ENCODE data around the gene SMC3. TPM values are rescaled to one million over a fixed set of nuclear protein-coding genes. Genes with fewer than 3 reads are reported as not detected.

SMC3 gene
- total RNA-seq, 4 donors from 2014 or later: 27.7 to 50.2 (median 39.5) TPM

- 42% methylated on average over 19 of the region's 19 CpGs for WGBS
- Histone ChIP-seq H3K9me3 (no peaks in the 10 kb centered on the region), H3K27ac (replicated peaks in 1 of 4) (peak overlapping the region; percentile 88 to 92 (median 90)), H3K4me3 (peak overlapping the region; percentile 78 to 98 (median 84)), H3K4me1 (peaks cover 22 to 46% (median 40%) of the 10 kb centered on the region in 4 donors), H3K27me3 (no peaks in the 10 kb centered on the region), H3K36me3 (peaks cover 0 to 7% (median 0%) of the 10 kb centered on the region in 4 donors)
- no peak for TF ChIP-seq POLR2AphosphoS5 (IDR thresholded peaks at IDR 0.05)
- no peak for TF ChIP-seq EP300 (IDR thresholded peaks at IDR 0.05)
- no peak for TF ChIP-seq CTCF (IDR thresholded peaks at IDR 0.05)
- no peak for TF ChIP-seq POLR2A (IDR thresholded peaks at IDR 0.05; ENCODE audit: low read depth)
- intact Hi-C loops (cut with DNase I): loop anchor here (10.0 kb wide), 1 partner anchor 362 kb away; the partner anchor contains the start of gene MXI1
- no peak for DNase-seq (ENCODE audit: extremely low spot score)
Observed at GRCh38 chr10:110566472-110567200, 859 bp upstream of the SMC3 start.

- no peak for TF ChIP-seq POLR2AphosphoS5 (IDR thresholded peaks at IDR 0.05)
- no peak for TF ChIP-seq CTCF (IDR thresholded peaks at IDR 0.05)
- TF ChIP-seq POLR2A (IDR thresholded peaks at IDR 0.05; ENCODE audit: low read depth): no peak
- no peak for TF ChIP-seq EP300 (IDR thresholded peaks at IDR 0.05)
- Histone ChIP-seq H3K36me3 (peaks cover 0 to 7% (median 0%) of the 10 kb centered on the region in 4 donors), H3K4me1 (peaks cover 32 to 62% (median 54%) of the 10 kb centered on the region in 4 donors), H3K4me3 (peak overlapping the region; percentile 78 to 98 (median 84)), H3K9me3 (no peaks in the 10 kb centered on the region), H3K27ac (replicated peaks in 1 of 4) (peak overlapping the region; percentile 88 to 92 (median 90)), H3K27me3 (no peaks in the 10 kb centered on the region)
- WGBS: 0% methylated on average over 16 of the region's 40 CpGs
- no peak for DNase-seq (ENCODE audit: extremely low spot score)
- intact Hi-C loops (cut with DNase I): loop anchor here (10.0 kb wide), 1 partner anchor 363 kb away; the partner anchor contains the start of gene MXI1
Observed at GRCh38 chr10:110568055-110568735, 700 bp downstream of the SMC3 start.

- Histone ChIP-seq H3K27me3 (no peaks in the 10 kb centered on the region), H3K4me3 (peak overlapping the region; percentile 78 to 98 (median 84)), H3K27ac (replicated peaks in 1 of 4) (no peak overlapping the region), H3K9me3 (no peaks in the 10 kb centered on the region), H3K36me3 (peaks cover 0 to 7% (median 0%) of the 10 kb centered on the region in 4 donors), H3K4me1 (peaks cover 38 to 69% (median 61%) of the 10 kb centered on the region in 4 donors)
- no peak for DNase-seq (ENCODE audit: extremely low spot score)
- intact Hi-C loops (cut with DNase I): loop anchor here (10.0 kb wide), 1 partner anchor 364 kb away; the partner anchor contains the start of gene MXI1
- 41% methylated on average over 3 of the region's 3 CpGs for WGBS
- no peak for TF ChIP-seq CTCF (IDR thresholded peaks at IDR 0.05)
- TF ChIP-seq POLR2A (IDR thresholded peaks at IDR 0.05; ENCODE audit: low read depth): no peak
- no peak for TF ChIP-seq EP300 (IDR thresholded peaks at IDR 0.05)
- no peak for TF ChIP-seq POLR2AphosphoS5 (IDR thresholded peaks at IDR 0.05)
Observed at GRCh38 chr10:110569122-110569521, 1.6 kb downstream of the SMC3 start.

GRCh38 chr10:110569736-110570135 is 2.2 kb downstream of the SMC3 start:
- no peaks in the 10 kb centered on the region for H3K27me3 ChIP-seq
- DNase-seq (ENCODE audit: extremely low spot score): no peak
- peaks cover 40 to 74% (median 67%) of the 10 kb centered on the region in 4 donors for H3K4me1 ChIP-seq
- peaks cover 0 to 7% (median 0%) of the 10 kb centered on the region in 4 donors for H3K36me3 ChIP-seq
- WGBS: 100% methylated on average over 1 of the region's 1 CpG
- intact Hi-C loops (cut with DNase I): loop anchor here (10.0 kb wide), 1 partner anchor 365 kb away; the partner anchor contains the start of gene MXI1
- no peaks in the 10 kb centered on the region for H3K9me3 ChIP-seq
- no peak overlapping the region for H3K27ac ChIP-seq (replicated peaks in 1 of 4)
- no peak for TF ChIP-seq CTCF (IDR thresholded peaks at IDR 0.05)
- H3K4me3 ChIP-seq: peak overlapping the region in 2 of 4 donors; percentile 9 to 87
